NCI-H2227 treated with DMSO at 0.1 percent for 48 hours (cell line): ENCODE measurements around the gene PIWIL4.
"Not testable (repeated sequence)": the region's sequence is repeated elsewhere in the genome, so short reads cannot be mapped to it uniquely, and the experiment has no call there.

ENCODE experiments used
- DNase-seq: peaks from one replicate; lab custom pipeline; 2025; lab: John Stamatoyannopoulos, UW

PIWIL4 gene

DNA sequence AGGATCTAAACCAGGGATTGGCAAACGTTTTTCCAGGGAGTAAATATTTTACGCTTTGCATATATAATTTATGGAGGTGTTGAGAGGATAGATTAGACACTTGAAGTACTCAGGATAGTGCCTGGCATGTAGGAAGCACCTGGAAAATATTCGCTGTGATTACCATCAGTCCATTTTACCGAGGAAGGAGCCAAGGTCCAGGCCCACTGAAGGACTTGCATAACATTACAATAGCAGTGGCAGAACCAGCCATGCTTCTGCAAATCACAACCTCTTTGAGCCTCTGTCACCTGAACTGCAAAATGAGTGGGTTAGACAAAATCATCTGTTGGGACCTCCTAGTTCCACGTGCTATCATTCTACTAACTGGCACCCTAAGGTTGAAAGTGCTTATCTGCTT, 18.0 kb upstream of the PIWIL4 start:
- DNase-seq = no peak

DNA sequence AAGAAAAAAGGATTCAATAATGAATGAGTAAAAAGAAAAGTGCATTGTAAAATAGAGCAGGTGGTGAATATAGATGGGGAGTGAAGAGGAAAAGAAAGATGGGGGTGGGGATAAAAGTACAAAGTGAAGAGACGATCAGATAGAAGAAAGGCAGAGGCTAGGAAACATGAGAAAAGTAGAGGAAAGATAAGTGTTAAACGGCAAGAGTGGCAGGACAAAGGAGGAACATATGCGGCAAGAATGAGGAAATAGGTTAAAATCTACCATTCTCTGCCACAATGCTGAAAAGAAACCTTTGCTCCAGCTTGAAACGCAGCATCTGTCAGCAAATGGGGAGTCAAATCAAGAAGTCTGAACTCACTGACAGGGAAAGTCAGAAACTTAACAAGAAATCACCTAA, 16.7 kb upstream of the PIWIL4 start:
- no peak for DNase-seq

DNA sequence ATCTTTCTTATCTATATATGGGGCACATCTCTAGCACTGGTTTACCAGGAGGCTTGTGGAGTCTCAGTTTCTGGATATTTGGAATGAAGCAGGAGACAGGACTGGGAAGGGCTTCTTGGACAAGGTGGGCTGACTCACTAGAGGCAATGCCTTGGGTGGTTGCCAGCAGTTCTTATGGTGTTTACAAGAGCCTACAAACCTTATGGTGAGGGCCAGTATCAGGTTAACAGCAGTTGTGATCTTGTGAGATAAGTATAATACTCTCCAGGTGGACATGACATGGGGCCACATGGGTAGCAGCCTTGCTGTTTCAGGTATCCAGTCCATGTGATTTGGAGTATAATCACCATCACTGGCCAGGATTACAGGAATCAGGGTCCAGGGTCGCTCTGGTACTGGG, 13.2 kb upstream of the PIWIL4 start:
- no peak for DNase-seq

DNA sequence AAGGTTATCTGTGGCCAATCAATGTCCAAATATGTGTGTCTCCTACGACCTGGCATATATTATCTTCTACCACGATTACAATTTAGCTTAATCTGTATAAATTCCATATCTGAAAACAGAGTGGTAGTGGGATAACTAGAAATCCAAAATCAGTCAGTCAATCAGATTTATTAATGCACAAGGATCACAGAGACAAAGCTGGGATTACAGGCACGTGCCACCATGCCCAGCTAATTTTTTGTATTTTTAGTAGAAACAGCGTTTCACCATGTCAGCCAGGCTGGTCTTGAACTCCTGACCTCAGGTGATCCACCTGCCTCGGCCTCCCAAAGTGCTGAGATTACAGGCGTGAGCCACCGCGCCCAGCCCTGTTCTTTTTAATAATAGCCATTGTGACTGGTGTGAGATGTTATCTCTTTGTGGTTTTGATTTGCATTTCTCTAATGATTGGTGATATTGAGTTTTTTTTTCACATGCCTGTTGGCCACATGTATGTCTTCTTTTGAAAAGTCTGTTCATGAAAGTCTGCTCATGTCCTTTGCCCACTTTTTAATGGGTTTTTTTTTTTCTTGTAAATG, 11.3 kb upstream of the PIWIL4 start:
- not testable (repeated sequence) for DNase-seq

DNA sequence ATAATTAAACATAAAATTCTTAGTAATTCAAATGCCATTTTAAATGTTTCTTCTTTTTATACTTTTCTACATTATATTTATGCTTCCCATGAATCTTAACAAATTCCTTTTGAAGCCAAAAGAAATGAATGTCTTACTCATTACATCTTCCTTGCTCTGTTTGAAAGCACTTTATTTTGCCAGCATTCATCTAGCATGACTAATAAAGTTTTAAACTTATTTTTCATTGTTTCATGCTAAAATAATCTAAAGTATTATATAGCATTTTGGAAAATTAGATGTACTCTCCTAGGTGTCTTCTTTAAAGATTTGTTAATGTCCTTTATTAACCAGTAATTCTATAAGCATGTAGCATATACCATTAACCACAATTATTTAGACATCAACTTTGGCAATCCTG, 9.7 kb upstream of the PIWIL4 start:
- DNase-seq = no peak

DNA sequence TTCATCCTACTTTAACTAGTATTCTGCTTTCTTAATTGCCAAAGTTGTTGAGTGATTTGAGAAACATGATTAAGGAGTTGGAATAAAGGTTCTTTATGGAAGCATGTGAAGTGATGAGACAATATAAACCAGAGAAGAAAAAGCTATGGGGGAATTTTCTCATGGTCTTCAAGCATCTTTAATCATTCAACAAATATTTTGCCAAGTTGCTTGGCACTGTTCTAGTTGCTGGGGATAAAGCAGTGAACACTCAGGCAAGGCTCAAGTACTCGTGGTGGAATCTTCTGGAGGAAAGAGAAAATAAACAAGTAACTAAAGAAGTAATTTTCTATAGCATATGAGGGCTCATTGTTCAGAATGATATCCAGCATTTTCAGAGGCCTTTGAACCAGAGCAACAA, 9.2 kb upstream of the PIWIL4 start:
- no peak for DNase-seq

DNA sequence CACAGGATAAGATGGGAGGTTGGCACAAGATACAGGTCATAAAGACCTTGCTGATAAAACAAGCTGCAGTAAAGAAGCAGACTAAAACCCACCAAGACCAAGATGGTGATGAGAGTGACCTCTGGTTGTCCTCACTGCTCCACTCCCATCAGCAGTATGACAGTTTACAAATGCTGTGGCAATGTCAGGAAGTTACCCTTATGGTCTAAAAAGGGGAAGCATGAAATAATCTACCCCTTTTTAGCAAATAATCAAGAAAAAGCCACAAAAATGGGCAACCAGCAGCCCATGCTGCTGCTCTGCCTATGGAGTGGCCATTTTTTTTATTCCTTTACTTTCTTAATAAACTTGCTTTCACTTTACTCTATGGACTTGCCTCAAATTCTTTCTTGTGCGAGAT, 8.7 kb upstream of the PIWIL4 start:
- DNase-seq = no peak

DNA sequence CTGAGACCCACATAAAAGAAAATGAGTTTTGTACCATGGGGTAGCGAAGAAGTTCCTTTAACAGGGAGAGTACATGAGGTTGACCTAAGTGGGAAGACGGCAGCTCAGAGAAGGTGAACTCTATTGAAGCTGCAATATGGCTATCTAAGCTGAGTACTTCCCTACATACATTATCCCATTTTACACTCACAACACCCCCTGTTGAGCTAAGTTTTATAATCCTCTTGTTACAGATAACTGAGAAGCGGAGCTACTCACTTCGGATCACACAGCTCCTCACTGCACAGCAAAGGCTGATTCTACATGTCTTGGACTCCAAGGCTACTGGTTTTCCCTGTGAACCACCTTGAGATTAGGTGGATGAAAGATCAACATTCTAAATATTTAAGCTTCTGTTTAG, 8.2 kb upstream of the PIWIL4 start:
- DNase-seq = no peak

DNA sequence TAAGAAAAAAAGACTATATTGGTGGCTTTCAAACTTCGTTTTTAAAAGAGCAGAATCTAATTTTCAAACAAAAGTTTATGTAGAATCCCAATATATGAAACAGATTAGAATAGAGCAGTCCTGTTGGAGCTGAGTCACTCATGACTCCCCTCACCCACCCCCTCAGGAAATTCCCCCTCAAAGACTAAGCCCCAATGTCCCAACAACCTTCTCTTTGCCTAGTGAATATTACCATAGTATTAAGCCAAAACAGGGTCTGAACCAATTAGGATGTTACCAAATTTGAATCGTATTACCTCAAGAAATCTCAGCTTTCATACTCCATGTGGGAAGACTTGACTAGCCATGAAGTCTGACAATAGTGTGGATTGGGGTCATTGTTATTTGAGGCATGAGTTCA, 7.8 kb upstream of the PIWIL4 start:
- DNase-seq = no peak

DNA sequence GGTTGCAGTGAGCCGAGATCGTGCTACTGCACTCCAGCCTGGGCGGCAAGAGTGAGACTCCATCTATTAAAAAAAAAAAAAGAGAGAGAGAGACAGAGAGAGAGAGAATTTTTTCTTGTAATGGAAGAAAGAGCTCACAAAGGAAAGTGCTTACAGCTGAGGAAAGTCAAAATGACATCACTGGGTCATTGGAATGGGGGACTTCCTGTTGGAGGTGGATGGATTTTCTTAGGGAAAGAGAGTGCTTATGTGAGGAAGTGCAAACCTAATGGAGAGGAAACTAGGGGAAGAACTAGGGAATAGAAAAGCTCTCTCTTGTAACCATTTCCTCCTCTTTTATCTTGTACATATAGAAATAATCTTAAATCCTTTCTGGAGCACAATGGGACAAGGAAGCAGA, 6.3 kb upstream of the PIWIL4 start:
- DNase-seq = no peak

DNA sequence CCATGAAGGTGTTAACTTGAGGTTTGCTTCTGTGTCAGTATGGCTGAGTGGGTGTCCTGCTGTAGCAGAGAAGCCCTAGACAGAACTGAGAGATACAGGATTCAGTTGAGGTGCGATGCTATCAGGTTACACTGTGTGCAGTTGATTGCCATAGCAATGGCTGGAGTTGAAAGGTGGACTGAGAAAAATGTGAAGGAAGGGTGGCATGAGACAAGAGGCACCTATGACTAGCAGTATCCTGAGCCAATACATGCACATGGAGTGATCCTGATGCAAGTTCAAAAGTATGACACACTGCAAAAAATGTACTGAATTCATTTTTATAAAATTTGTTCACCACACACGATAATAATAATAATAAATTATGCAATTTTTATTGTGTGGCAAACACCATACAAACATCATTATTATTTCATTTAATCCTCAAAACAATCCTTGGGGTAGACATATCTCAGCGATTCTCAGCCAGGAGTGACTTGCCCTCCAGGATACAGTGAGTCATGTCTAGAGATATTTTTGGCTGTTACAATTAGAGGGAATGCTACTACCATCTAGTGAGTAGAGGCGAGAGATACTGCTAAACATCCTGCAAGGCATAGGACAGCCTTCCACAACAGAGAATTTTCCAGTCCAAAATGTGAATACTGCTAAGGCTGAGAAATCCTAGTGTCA, 3.9 kb upstream of the PIWIL4 start:
- no peak for DNase-seq

DNA sequence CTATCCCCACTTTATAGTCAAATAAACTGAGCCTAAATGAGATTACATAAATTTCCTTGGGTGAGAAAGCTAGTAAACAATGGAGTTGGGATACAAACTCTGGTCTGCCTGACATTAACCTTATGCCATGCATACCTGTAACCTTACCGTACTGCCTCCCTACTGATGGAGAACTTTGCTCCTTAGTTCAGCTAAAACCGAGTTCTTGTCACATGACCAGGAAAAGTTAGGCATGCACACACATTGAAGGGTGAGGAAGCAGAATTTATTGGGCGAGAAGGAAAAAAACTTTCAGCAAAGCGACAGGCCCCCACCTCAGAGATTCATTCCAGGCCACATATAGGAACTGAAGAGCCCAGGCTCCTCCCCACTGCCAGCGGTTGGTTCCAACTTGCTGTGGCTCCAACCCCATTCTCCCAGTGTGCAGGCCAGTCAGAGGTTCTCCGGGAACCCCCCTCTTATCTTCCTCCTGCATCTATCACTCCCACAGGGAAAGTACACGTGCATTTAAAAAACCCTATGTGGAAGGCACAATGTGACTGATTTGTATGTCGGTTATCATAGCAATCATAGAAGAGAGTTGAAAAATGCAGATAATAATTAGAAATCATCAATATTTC, 3.2 kb upstream of the PIWIL4 start:
- DNase-seq = no peak

DNA sequence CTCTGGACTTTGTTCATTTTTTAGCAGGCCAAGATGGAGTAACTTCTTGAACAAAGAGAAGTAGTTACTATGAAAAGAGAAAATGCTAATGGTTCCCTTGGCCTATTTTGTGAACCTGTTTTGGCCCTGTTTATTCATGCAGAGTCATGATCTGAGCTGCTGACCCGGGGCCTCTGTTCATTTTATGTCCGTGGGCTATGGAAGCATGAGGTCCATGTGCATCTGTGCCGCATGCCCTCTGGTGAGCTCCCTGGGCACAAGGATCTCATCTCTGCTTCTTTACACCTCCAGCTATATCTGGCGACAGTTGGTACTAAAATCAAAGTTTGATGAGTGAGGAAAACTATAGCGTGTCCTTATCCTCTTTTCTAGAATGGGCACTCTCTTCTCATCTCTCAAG, 1.0 kb downstream of the PIWIL4 start:
- no peak for DNase-seq

DNA sequence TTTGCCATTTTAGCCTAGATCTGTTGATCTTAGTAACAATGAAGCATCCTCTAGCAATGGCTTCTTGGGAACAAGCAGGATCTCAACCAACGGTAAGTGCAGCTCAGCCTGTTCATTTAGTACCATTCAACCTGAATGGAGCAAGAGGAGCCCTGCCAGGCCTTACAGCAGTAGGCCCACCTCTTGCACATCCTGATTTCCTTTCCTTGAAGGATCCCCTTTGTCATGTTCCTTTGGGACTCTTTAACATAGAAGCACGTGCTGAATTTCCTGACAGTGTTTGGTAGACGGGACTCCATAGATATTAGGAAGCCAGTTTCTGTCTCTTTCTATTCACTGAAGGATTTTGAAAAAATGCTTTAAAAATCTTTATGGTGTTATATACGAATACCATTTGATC, 1.5 kb downstream of the PIWIL4 start:
- DNase-seq = no peak

DNA sequence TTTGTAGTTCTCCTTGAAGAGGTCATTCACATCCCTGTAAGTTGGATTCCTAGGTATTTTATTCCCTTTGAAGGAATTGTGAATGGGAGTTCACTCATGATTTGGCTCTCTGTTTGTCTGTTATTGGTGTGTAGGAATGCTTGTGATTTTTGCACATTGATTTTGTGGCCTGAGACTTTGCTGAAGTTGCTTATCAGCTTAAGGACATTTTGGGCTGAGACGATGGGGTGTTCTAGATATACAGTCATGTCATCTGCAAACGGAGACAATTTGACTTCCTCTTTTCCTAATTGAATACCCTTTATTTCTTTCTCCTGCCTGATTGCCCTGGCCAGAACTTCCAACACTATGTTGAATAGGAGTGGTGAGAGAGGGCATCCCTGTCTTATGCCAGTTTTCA, 5.8 kb downstream of the PIWIL4 start:
- DNase-seq = not testable (repeated sequence)

DNA sequence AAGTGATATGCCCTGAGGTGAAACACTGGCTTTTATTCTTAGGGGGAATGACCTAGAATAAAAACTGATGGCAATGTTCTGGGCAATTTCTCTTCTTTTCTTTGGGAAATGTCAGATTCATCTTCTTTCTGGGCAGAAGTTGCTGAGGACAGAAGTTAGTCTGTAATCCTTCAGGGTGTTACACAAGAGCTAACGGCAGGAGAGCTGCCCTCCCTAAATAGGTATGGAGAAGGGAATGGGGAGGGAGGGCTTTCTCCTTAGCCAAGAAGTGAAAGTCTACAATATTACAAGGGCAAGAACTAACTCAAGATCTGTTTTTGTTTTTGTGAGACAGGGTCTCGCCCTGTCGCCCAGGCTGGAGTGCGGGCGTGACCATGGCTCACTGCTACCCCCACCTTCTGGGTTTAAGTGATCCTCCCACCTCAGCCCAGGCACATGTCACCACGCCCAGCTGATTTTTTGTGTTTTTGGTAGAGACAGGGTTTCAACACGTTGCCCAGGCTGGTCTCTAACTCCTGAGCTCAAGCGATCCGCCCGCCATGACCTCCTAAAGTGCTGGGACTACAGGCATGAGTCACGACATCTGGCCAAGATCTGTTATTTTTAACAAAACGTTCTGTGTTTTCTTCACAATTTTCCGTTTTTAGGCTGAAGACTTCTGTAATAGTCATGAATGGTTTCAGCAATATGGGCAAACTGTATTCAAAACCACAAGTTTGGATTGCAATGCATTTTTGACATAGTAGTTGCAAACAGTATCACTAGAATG, 7.2 kb downstream of the PIWIL4 start:
- DNase-seq = no peak

DNA sequence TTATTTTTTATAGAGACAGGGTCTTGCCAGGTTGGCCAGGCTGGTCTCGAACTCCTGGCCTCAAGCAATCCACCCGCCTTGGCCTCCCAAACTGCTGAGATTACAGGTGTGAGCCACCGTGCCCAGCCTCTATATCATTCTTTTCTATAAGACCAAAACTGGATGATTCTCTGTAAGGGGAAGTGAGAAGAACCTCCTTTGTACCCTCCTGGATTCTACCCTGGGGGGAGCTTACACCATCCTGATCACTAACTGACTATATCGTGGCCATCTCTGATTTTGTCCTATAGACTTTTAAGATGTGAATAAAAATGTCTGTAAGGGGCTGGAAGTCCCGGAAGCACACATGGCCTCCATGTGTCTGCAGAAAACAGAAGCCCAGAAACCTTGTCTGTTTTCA, 9.1 kb downstream of the PIWIL4 start:
- DNase-seq = no peak

DNA sequence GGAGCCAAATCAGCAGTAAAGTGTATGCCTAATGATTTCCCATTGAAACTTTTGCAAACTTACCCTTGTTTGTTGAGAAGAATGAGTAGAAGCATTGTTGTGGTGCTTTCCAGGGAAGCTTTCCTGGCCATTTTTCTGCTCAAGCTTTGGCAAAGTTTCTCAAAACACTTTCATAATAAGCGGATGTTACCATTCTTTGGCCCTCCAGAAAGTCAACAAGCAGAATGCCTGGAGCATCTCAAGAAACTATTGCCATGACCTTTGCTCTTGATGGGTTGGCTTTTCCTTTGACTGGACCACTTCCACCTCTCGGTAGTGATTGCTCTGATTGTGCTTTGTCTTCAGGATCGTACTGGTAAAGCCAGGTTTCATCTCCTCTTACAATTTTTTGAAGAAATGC, 10.7 kb downstream of the PIWIL4 start:
- no peak for DNase-seq

DNA sequence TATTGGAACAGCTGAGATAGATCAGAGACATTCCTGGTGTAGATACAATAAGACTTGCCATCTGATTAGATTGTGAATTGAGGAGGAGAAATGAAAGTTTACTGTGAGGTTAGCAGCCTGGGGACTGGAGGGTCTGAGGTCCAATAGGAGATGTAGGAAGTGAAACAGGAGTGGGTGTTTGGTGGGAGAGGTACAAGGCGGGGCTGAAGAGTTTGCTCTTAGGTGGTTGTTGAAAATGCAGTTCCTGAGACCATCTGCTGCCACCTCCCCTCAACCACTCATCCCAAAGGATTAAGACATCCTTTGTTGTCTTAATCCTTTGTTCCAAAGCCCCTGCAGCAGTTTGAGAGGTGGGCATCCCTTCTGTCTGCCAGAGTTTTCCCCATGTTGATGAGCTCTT, 14.8 kb downstream of the PIWIL4 start:
- no peak for DNase-seq

DNA sequence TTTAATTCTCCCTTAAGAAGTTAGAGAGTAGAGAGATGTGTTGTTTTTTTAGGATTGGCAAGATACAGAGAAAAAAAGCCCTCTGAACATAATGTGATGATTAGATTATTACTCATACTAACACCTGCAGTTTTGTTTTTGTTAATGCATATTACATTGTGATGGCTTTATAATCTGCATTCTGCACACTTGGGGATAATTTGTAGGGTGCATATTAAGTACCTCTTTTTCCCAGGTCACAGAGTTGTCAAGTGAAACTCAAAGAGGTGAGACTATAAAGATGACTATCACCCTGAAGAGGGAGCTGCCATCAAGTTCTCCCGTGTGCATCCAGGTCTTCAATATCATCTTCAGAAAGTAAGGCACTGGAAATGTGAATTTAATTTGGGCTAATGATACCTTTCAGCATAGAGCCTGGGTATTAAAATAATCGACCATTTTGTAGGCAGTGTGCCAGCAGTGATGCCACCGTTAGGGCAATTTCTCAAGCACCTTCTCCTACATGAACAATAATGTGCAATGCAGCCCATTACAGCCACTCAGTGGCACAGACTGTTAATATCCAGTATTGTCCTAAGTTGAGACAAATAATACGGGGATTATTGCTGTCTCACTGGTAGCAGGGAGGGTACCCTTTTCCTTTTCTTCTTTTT, 16.2 kb downstream of the PIWIL4 start:
- DNase-seq = peak; percentile 78

DNA sequence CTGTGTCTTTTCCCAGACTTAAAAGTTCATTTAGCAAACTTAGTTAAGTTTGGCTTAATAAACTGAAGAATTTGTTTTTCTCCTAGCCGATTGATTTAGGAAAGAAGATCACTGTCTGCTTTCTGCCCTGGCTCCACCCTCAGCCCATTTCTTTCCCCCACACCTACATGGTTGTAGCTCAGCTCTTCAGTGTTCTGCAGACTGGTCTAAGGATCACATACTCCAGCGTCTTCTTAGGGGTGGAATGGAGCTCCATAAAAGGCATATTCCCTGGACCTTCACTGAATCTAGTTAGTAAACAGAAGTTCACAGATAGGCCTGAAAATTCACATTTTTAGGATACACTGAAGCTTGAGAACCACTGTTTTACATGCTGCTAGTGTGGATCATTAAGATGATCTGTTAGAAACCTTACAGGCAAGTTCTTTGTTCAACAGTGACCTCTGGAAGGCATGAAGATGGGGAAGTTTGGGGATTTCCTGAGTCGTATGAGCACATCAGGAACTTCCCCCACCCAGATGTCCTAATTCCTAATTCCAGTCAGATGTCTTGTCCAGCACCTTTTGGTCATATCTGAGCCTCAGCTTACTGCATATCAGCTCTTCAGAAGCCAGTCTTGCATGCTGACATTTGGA, 16.8 kb downstream of the PIWIL4 start:
- DNase-seq = peak; percentile 60

DNA sequence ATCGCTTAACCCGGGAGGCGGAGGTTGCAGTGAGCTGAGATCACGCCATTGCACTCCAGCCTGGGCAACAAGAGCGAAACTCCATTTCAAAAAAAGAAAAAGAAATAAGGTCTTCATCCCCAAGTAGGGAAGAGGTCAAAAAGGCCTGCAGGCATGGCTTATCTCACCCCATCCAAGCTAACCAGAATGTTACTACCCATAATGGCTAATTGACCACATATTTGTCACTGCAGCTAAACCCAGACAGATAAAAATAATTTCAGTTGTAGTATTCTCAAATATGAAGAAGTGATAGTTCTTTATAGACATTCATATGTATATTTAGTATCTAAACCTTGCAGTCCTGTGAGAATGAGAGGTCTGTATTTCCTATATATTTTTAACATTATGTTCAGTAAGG, 17.8 kb downstream of the PIWIL4 start:
- DNase-seq = no peak
